Brain pericyte (primary cell): Measurements from ENCODE around the gene SORCS3.

Experiments used
- DNase-seq: peaks from one replicate; pipeline ENCODE4 v3.0.0-alpha.2; 2012; ENCODE audit warnings: low read depth, low spot score

SORCS3 gene

GRCh38 chr10:105258036-105258673, 617.1 kb downstream of the SORCS3 start:
- no peak for DNase-seq

- DNase-seq: no peak
Measured at GRCh38 chr10:105258674-105259065, 617.6 kb downstream of the SORCS3 start.

GRCh38 chr10:105259201-105259600, 618.1 kb downstream of the SORCS3 start:
- DNase-seq: no peak

- DNase-seq: no peak
Measured at GRCh38 chr10:105262666-105263065, 621.6 kb downstream of the SORCS3 start.

GRCh38 chr10:105266966-105267539, 626.0 kb downstream of the SORCS3 start:
- DNase-seq: no peak

- DNase-seq: no peak
Measured at GRCh38 chr10:105268961-105269360, 627.9 kb downstream of the SORCS3 start.

- DNase-seq: no peak
Measured at GRCh38 chr10:105269689-105270088, 628.6 kb downstream of the SORCS3 start.

- DNase-seq: no peak
Measured at GRCh38 chr10:105274556-105275070, 633.5 kb downstream of the SORCS3 start.

- DNase-seq: no peak
Measured at GRCh38 chr10:105278439-105278838, 637.3 kb downstream of the SORCS3 start.

- DNase-seq: no peak
Measured at GRCh38 chr10:105279101-105279500, 638.0 kb downstream of the SORCS3 start.

- DNase-seq: no peak
Measured at GRCh38 chr10:105280895-105281294, 639.8 kb downstream of the SORCS3 start.

GRCh38 chr10:105284476-105285215, 643.6 kb downstream of the SORCS3 start:
- no peak for DNase-seq

- no peak for DNase-seq
Measured at GRCh38 chr10:105288026-105288425, 646.9 kb downstream of the SORCS3 start.

GRCh38 chr10:105288613-105289012, 647.5 kb downstream of the SORCS3 start:
- no peak for DNase-seq

- no peak for DNase-seq
Measured at GRCh38 chr10:105291571-105291970, 650.5 kb downstream of the SORCS3 start.

- DNase-seq: no peak
Measured at GRCh38 chr10:105292236-105292635, 651.1 kb downstream of the SORCS3 start.
